NT2/D1 (cell line): ENCODE measurements around the gene NBAS.

Experiments used
- DNase-seq: peaks from one replicate; pipeline ENCODE4 v3.0.0-alpha.2; 2011; ENCODE audit warnings: low read depth, low spot score
- H3K27me3 ChIP-seq: 2 replicates; pipeline ENCODE4 v1.6.0; 2011; ENCODE audit warnings: mild to moderate bottlenecking; ENCODE audit not compliant: insufficient read length, insufficient read depth
- H3K36me3 ChIP-seq: 2 replicates; pipeline ENCODE4 v1.6.1; 2011; ENCODE audit warnings: mild to moderate bottlenecking, low read length, mixed read lengths; ENCODE audit not compliant: insufficient read depth, insufficient read length
- H3K4me1 ChIP-seq: 2 replicates; pipeline ENCODE4 v1.5.1; 2011; ENCODE audit not compliant: insufficient read depth, insufficient read length
- H3K4me3 ChIP-seq: 2 replicates; pipeline ENCODE4 v1.5.1; 2011; ENCODE audit warnings: low read depth; ENCODE audit not compliant: insufficient read length
- H3K9ac ChIP-seq: 2 replicates; pipeline ENCODE4 v1.6.0; 2011; ENCODE audit warnings: low read depth; ENCODE audit not compliant: insufficient read length
- H3K9me3 ChIP-seq: 2 replicates; pipeline ENCODE4 v1.5.1; 2011; ENCODE audit warnings: mild to moderate bottlenecking, low read length; ENCODE audit not compliant: insufficient read depth
- SUZ12 ChIP-seq: IDR thresholded peaks from 2 replicates; pipeline ENCODE4 v1.6.1; 2011; ENCODE audit not compliant: insufficient read length, insufficient read depth; ENCODE audit errors: extremely low read depth
- YY1 ChIP-seq: IDR thresholded peaks from 2 replicates; pipeline ENCODE4 v1.6.1; 2011; ENCODE audit not compliant: insufficient read length, insufficient read depth
- ZNF274 ChIP-seq: IDR thresholded peaks from 2 replicates; pipeline ENCODE4 v1.6.1; 2011; ENCODE audit warnings: mild to moderate bottlenecking, low read depth, low read length

NBAS gene

DNA sequence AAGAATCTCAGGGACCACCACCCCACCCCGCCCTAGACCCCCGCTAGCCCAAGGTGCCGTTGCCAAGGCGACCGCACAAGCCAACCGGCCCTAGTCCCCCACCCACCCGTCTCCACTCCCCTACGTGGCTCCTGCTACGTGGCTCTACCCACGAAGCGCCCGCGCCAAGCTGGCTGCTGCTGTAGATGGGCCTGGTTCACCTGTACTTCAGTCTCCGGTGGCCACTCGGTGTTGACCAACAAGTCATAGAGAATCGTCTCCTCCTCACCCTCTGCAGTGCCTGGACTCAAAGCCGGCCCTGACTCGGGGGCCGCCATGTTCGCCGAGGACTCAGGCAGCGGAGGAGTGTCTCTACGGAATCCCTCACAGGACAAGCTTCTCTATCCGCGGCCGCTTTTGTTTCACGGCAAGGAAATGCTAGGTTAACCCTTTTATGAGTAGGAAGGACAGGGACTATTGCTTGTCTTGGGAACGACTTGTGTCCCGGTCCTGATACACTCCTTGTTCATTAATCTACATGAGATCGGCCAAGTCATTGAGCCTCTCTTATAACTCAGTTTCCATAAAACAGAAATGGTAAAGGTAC, at the start of gene NBAS:
TSS of gene NBAS (minus strand) at position 347 of the 586 bp plus-strand sequence. CDS start at position 317, 30 bp downstream.
- TF ChIP-seq ZNF274 (no peak), YY1 (peak; percentile 89)
- Histone ChIP-seq H3K9me3 (no peaks in the 10 kb centered on the region), H3K27me3 (no peaks in the 10 kb centered on the region), H3K9ac (peak within 1 kb of the TSS; percentile 78), H3K36me3 (peaks cover 4% of the 10 kb centered on the region), H3K4me1 (no peaks in the 10 kb centered on the region), H3K4me3 (peak within 1 kb of the TSS; percentile 82)
- peak; percentile 81 for DNase-seq

DNA sequence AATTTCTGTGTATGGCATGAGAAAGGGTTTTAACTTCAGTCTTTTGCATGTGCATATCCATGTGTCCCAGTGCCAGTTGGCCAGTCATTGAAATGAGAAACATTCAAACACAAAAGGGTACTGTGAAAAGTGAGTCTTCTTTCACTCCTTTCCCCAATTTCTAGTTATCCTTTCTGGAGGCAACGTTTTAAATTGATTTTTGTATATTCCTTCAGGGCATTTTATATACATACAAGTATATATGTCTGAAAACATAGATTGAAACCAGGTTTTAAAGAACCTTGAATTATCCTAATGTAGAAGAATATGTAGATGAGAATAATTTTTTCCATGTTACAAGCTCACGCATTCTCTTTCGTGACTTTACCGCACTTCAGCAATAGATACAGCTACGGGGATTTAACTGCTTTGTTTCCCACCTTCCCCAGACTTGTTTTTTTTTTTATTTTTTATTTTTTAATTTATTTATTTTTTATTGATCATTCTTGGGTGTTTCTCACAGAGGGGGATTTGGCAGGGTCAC, 49.4 kb upstream of the NBAS start:
- H3K27me3 ChIP-seq, result no peaks in the 10 kb centered on the region
- H3K4me1 ChIP-seq, result no peaks in the 10 kb centered on the region
- peaks cover 9% of the 10 kb centered on the region for H3K9me3 ChIP-seq
- no peak overlapping the region for H3K9ac ChIP-seq
- TF ChIP-seq ZNF274, result no peak
- H3K4me3 ChIP-seq, result no peak overlapping the region
- peaks cover 76% of the 10 kb centered on the region for H3K36me3 ChIP-seq
- DNase-seq, result no peak

DNA sequence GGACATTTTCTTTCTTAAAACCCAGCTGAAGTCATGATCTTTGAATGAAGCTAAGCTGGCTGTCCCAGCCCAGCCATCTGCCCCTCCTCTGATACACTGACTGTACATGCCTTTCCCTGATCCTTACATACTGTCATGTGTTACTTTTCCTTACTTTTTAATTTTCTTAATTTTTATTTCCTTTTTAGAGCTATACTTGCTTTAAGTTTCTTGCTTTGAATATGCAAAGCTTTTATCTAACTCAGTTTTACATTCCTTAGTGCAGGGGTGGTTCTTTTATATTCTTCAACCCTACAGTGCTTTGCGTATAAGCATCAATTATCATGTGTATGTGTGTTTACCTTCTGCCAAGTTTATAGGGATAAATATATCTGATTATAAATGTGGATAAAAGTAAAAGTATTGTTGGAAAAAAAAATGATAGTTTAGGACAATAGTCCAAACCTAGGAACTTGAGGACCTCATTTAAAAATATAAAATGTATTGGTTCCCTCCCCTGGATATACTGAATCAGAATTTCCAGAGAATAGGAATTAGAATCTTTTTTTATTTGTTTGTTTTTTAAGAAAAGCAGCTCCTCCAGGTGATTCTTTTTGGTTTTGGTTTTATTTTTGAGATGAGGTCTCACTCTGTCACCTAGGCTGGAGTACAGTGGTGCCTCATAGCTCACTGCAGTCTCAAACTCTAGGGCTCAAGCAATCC, 48.4 kb upstream of the NBAS start:
- H3K36me3 ChIP-seq, result peaks cover 77% of the 10 kb centered on the region
- H3K9ac ChIP-seq, result no peak overlapping the region
- H3K4me1 ChIP-seq, result no peaks in the 10 kb centered on the region
- H3K27me3 ChIP-seq, result no peaks in the 10 kb centered on the region
- DNase-seq, result no peak
- peaks cover 9% of the 10 kb centered on the region for H3K9me3 ChIP-seq
- H3K4me3 ChIP-seq, result no peak overlapping the region
- TF ChIP-seq SUZ12 (no peak), ZNF274 (no peak), YY1 (no peak)

DNA sequence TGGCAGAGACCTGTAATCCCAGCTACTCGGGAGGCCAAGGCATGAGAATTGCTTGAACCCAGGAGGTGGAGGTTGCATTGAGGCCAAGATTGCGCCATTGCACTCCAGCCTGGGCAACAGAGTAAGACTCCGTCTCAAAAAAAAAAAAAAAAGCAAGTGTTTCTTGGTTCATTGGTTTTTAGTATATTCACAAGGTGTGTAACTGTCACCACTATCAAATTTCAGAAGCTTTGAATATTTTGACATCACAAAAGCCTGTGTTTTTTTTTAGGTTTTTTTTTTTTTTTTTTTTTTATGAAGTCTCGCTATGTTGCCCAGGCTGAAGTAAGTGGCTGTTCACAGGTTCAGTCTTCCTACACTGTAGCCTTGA, 47.2 kb upstream of the NBAS start:
- H3K9me3 ChIP-seq, result peaks cover 9% of the 10 kb centered on the region
- H3K36me3 ChIP-seq, result peaks cover 76% of the 10 kb centered on the region
- no peak overlapping the region for H3K9ac ChIP-seq
- no peaks in the 10 kb centered on the region for H3K4me1 ChIP-seq
- H3K4me3 ChIP-seq, result no peak overlapping the region
- H3K27me3 ChIP-seq, result no peaks in the 10 kb centered on the region
- no peak for DNase-seq
- no peak for TF ChIP-seq SUZ12
- no peak for TF ChIP-seq ZNF274
- no peak for TF ChIP-seq YY1

DNA sequence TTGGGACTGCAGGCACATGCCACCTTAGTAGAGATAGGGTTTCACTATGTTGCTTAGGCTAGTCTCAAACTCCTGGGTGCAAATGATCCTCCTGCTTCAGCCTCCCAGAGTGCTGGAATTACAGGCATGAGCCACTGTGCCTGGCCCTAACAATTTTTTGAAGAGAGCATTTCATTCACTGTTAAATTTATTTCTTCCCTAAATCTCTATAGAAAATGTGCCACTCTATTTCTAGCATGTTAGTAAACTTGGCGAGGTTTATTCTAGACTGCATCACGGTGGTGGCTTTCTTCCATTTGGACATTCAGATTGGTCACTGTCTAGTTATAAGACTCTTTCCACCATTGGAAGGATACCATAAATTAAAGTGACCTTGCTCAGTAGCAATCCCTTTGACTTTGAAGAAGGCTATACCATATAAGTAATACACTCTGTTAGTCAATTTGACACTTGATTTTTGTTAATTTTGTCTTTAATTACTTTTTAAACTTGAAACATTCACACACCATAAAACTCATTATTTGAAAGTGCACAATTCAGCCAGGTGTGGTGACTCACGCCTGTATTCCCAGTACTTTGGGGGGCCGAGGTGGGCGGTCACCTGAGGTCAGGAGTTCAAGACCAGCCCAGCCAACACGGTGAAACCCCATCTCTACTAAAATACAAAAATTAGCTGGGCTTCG, 46.7 kb upstream of the NBAS start:
- DNase-seq, result no peak
- peaks cover 75% of the 10 kb centered on the region for H3K36me3 ChIP-seq
- TF ChIP-seq YY1 (no peak), ZNF274 (no peak), SUZ12 (no peak)

DNA sequence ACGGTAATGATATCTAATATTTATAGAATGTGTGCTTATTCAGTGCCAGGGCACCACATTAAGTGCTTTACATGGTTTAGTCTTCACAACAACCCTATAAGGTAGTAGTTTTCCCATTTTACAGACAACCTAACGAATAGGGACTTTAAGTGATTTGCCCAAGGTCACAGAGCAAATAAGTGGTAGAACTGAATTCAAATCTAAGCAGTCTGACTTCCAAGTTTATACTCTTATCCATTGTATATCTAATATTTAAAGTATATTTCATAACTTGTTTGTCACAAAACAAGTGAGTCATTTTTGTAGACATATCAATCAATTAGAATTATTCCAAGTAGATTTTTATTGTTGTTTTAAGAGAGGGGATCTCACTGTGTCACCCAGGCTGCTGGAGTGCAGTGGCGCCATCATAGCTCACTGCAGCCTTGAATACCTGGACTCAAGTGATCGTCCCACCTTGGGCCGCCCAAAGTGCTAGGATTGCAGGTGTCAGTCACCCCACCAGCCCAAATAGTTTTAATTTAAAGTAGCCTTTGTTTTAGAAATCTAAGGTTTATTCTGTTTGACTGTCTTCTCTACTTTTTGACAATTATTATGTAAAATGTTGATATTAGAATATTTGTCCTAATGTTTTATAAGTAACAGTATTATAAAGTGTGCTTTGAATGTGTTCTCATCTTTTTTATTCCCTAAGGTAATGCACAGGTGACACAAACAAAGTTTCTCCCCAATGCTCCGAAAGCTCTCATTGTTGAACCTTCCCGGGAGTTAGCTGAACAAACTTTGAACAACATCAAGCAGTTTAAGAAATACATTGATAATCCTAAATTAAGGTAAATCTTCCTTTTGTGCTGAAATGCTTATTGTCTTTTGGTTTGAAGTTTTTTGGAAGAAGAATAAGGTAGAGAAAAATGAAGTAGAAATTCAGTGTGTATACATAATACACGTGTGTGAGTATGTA, 45.6 kb upstream of the NBAS start:
- no peak overlapping the region for H3K9ac ChIP-seq
- TF ChIP-seq ZNF274 (no peak), YY1 (no peak), SUZ12 (no peak)
- H3K36me3 ChIP-seq, result peaks cover 86% of the 10 kb centered on the region
- H3K4me3 ChIP-seq, result no peak overlapping the region
- H3K9me3 ChIP-seq, result peaks cover 9% of the 10 kb centered on the region
- DNase-seq, result no peak
- H3K27me3 ChIP-seq, result no peaks in the 10 kb centered on the region
- H3K4me1 ChIP-seq, result no peaks in the 10 kb centered on the region

More for the DNA sequence above, 46.7 kb upstream of the NBAS start:
- no peaks in the 10 kb centered on the region for H3K27me3 ChIP-seq
- no peak overlapping the region for H3K9ac ChIP-seq
- peaks cover 9% of the 10 kb centered on the region for H3K9me3 ChIP-seq
- H3K4me3 ChIP-seq, result no peak overlapping the region
- no peaks in the 10 kb centered on the region for H3K4me1 ChIP-seq

DNA sequence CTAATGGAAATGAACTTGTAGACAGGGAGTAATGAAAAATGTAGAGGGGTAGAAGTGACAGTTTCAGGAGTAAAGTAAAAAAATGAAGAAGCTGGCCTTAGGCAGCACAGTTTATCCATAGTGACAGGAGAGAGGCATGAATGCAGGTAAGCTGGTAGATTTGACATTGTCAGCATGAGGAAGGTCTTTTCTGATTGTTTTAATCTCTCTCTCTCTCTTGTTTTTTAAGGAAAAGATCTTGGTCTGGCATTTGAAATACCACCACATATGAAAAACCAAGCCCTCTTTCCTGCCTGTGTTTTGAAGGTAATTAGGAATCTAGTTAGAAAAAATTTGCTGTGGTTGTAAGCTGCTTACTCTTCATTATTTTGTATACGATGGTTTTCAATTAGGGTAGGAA, 44.6 kb upstream of the NBAS start:
- peaks cover 9% of the 10 kb centered on the region for H3K9me3 ChIP-seq
- H3K4me3 ChIP-seq, result no peak overlapping the region
- H3K4me1 ChIP-seq, result no peaks in the 10 kb centered on the region
- TF ChIP-seq YY1, result no peak
- TF ChIP-seq ZNF274, result no peak
- no peak for TF ChIP-seq SUZ12
- peaks cover 96% of the 10 kb centered on the region for H3K36me3 ChIP-seq
- no peak for DNase-seq
- no peaks in the 10 kb centered on the region for H3K27me3 ChIP-seq
- H3K9ac ChIP-seq, result no peak overlapping the region
